HG03439 (cell line): Measurements from ENCODE around the gene FAHD2A.
"Not testable (repeated sequence)": the region's sequence is repeated elsewhere in the genome, so short reads cannot be mapped to it uniquely, and the experiment has no call there.

Experiments used
- ATAC-seq: cut with Tn5 transposase; IDR thresholded peaks from one replicate; pipeline ENCODE4 v1.9.1; 2021; ENCODE audit warnings: mild to moderate bottlenecking, moderate library complexity; ENCODE audit not compliant: unreplicated experiment

Gene FAHD2A, protein sequence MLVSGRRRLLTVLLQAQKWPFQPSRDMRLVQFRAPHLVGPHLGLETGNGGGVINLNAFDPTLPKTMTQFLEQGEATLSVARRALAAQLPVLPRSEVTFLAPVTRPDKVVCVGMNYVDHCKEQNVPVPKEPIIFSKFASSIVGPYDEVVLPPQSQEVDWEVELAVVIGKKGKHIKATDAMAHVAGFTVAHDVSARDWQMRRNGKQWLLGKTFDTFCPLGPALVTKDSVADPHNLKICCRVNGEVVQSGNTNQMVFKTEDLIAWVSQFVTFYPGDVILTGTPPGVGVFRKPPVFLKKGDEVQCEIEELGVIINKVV

DNA sequence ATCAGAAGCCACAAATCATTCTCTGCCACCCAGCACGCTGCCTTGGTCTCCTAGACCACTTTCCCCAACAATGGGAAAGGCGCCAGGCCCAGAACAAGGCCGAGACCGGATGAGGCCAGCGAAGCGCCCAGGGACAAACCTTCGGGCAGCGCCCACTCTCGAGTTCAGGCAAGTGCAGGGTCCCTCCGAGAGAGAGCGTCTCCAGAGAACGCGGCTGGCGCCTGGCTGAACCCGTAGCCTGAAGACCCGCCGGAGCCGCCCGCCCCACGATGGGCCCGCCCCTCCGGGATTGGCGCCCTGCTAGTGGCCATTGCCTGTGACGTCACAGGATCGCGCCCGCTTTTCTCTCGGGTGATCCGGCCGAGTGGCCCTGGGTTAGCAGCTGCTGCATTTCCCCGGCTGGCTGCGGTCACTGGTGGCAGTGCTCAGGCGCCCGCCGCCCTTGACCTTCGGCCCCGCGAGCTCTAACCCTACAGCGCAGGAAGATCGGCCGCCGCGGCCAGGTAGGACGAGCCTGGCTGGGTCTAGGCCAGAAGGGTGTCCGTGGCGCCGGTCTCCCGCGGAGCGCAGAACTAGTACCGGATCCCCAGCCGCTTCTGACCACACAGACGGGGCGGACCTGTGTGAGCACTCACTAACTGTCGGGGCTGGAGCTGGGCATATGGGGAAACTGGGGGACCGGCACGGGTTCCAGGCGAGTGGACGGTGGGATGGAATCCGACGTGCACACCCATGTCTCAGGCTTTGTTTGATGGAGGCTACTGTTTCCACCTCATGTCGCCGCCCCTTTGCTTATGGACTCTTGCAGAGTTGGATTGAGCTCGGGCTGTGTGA, at the start of gene FAHD2A:
Gene FAHD2A (plus strand): TSS at position 339 of the 834 bp plus-strand sequence. CDS start 2,851 bp downstream, outside the sequence.
- peak; percentile 91 for ATAC-seq

DNA sequence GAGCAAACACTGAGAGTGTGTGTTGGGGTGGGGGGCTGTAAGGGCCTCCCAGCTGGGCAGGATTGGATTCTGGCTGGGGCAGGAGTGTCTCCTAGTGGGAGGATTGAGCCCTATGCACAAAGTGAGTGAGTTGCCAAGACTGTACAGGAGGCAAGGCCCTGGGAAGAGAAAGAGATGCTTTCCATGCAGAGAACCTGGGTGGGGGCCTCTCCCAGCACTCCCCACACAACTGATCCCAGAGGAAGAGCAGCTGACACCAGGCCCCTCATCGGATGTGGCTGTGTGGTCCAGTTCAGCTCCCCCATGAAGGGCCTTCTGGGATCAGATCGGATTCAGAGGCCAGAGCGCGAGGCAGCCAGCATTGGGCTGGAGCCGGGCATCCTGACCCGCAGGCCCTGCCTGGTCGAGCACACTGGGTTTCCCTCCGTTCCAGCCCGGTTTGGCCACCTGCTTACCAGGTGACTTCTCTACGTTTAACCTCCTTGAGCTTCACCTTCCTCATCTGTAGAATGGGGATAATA, 49.4 kb upstream of the FAHD2A start:
- no peak for ATAC-seq

DNA sequence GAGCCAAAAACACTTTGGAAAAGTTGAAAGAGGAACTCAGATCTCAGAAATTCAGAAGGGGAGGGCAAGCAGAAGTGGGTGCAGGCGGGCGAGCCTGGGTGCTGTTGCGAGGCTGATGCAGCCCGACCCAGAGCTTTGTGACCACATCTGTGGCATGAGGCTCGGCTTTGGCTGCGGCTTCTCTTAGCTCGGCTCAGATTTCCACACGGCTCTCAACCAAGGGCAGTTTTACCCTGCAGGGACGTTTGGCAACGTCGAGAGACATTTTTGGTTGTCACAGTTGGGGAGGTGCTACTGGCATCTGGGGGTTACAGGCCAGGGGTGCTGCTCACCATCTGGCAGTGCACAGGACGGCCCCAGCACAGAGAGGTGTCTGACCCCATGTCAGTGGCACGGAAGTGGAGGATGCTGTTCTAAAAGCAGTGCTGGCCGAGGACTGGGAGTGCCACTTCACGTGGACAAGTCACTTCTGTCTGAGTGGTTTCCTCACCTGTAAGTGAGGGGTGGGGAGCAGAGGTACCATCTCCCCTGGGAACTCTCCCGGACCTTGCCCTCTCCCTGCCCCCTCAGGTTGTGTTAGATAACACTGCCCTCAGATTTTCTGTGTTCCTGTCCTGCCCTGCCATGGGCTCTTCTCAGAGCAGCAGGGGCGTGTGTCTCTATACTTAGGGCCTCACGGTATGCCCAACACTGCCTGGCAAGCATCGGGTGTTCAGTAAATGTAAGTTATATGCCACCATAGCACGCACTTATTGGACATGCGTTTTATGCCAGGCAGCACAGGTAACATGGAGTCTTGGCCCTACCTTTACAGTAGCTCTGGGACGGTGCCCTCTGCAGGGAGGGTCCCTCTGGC, 48.7 kb upstream of the FAHD2A start:
- ATAC-seq, result no peak

DNA sequence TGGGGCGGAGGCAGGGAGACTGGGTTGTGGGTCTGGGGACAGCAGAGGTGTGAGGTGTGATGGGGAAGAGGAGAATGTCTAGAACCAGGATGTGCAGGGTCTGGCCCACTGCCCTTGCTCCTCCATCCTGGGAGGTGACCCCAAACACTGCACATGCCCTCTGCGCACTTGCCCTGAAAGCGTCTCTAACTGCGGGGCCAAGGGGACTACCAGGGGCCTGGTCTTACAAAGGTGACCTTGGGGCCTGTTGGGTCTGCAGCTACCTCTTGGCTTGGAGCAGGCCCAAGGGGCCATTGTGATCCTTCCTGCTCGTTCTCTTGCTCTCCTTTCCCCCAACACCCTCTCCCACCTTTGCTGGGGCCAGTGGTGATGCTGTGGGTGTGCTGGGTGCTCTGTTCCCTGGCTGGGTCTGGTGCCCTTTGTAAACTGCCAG, 48.0 kb upstream of the FAHD2A start:
- ATAC-seq, result no peak

DNA sequence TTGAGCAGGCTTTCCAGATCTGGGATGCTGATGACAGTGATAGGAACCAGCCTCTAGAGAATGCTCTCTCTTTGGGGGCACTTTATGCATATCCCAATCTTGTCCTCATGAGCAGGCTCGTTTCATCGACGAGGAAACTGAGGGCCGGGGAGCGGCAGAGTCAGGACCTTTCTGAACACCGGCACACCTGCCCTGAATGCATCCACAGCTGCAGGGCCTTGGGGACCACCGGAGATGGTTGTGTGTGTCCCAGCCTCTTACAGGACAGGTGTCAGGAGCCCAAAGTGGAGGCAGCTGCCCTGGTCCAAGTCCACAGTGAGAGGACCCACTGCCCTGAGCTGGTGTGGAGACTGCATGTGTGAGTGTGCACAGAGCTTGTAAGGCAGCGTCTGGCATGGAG, 47.6 kb upstream of the FAHD2A start:
- no peak for ATAC-seq

DNA sequence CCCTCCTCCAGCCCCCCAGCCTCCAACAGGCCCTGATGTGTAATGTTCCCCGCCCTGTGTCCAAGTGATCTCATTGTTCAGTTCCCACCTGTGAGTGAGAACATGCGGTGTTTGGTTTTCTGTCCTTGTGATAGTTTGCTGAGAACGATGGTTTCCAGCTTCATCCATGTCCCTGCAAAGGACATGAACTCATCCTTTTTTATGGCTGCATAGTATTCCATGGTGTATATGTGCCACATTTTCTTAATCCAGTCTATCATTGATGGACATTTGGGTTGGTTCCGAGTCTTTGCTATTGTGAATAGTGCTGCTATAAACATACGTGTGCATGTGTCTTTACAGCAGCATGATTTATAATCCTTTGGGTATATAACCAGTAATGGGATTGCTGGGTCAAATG, 47.0 kb upstream of the FAHD2A start:
- ATAC-seq, result not testable (repeated sequence)

DNA sequence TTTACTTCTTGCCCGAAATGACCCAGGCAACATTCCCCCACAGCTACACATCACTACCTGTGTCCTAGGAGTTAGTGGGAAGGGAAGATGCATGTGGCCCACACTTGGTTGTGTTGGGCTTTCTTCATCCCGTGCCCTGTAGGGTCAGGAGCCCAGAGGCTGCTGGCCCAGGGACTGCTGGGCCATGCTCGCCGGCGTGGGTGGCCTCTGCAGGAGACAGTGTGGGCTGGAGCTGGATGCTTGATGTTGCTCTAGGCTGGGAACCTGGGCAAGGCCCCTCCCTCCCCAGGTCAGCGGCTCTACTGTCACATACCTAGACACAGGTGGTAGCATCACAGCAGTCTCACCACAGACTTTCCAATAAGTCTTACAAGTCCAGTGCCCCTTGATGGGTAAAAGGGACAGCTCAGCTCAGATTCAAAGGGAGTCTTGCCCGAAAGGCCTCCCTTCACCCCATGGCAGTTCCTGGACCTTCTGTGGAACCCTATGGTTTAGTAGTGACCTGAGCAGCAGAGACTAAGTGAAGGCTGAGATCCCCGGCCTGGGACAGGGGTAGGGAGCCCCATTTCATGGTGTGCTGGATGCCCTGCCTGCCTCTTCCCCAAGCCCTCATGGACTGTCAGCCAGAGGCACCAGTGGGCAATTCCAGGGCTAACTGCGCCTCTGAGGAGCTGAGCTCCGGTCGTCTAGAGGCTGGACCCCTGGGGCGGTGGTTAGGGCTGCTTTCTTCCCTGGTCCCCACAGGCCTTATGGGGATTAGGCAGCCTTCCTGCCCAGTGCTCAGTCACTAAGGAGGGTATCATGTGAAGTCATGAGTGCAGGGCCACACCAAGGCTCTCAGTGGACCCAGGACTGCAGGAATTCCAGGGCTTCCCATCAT, 45.4 kb upstream of the FAHD2A start:
- ATAC-seq, result no peak

DNA sequence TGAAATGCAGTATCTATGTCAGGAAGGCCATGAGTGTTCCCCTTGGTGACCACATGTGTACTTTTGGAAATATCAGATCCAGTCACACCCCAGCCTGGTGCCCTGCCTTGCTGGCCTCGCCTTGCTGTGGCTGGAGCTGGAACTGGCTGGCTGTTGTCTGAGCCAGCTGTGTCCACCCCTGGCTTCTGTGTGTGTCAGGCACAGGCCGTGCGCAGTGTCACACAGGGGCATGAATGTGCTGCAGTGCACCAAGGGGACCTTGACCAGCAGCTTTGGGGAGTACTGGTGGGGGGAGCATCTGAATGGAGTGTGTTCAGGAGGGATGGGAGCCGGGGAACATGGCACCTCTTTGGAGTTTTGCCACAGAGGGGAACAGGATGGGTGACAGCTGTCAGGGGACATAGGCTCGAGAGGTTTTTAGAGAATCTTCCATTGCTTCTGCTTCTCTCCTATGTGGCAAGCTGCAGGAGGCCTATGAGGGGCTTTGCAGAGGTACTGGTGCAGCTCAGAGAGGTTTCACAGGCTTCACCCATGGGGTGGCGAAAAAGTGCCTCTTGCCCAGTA, 44.7 kb upstream of the FAHD2A start:
- ATAC-seq, result no peak

DNA sequence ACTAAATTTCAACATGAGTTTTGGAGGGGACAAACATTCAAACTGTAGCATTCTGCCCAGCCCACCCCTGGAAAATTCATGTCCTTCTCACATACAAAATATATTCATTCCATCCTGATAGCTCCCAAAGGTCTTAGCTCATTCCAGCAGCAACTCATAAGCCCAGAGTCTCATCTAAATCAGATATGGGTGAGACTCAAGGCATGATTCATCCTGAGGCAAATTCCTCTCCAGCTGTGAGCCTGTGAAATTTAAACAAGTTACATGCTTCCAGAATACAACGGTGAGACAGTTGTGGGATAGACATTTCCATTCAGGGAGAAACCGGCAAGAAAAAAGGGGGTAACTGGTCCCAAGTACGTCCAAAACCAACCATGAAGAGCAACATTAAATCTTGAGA, 43.5 kb upstream of the FAHD2A start:
- no peak for ATAC-seq

DNA sequence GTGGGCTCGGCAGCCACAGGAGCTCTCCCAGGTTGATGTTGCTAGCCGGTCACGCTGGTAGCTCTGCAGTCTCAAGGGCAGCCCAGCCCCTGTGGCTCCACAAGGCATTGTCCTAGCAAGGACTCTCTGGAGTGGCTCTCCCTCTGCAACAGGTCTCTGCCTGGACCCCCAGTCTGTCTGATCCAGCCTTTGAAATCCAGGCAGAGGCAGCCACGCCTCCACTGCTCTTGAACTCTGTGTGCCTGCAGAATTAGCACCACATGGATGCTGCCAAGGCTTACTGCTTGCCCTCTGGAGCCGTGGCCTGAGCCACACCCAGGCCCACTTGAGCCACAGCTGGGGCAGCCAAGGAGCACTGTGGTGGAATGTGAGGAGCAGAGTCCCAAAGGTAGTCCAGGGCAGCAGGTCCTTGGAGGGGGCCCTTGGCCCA, 43.0 kb upstream of the FAHD2A start:
- no peak for ATAC-seq

DNA sequence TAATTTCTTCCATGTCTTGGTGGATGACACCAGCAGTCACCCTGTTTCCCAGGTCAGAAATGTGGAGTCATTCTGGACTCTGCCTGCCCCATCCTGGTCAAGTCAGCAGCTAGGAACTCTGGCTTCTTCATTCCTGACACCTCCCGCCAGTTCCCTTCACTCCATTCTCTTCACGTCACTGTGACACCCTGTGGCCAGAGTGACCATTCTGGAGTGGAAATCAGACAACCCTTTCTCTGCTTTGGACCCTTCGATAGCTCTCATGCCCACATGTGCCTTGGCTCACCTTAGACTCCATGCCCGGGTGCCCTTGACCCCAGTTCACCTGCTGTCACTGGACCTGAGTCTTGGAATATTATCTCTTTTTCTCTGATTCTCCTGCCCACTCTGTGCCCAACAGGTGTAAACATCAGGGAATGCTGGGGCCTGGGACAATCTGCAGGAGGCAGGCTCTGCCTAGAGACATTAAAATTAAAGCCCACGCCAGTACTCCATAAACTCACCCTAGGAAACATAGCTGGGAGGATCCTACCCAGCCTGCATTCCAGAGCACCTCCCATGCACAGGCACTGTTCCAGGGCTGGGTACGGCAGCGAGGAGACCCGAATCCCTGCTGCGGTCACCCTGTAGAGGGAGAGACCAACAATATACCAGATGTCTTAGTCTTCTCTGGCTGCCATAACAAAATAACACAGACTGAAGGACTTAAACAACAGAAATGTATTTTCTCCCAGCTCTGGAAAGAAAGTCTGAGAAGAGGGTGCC, 41.1 kb upstream of the FAHD2A start:
- ATAC-seq, result no peak

DNA sequence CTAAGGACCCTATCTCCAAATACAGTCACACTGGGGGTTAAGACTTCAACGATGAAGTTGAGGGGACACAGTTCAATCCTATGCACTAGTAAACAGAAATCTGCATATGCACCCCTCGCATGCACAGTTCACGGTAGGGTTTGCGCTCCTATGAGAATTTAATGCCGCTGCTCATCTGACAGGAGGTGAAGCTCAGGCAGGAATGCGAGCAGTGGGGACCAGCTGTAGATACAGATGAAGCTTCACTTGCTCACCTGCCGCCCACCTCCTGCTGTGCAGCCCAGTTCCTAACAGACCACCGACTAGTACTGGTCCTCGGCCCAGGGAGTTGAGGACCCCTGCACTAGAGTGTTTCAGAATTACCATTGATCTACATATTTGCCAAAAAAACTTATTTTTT, 40.0 kb upstream of the FAHD2A start:
- ATAC-seq, result no peak

DNA sequence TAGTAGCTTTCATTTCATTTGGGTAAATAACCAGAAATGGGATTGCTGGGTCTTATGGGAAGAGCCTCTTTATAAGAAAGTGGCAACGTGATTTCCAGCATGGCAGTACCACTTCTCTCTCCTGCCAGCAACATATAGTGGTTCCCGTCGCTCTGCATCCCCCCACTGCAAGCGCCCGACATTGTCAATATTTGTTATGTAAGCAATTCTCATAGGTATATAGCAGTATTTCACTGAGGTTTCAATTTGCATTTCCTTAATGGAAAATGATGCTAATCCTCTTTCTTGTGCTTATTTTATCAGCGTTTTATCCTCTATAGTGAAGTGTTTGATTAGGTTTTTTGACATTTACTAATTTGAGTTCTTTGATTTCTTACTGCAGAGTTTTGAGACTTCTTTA, 36.0 kb upstream of the FAHD2A start:
- no peak for ATAC-seq

DNA sequence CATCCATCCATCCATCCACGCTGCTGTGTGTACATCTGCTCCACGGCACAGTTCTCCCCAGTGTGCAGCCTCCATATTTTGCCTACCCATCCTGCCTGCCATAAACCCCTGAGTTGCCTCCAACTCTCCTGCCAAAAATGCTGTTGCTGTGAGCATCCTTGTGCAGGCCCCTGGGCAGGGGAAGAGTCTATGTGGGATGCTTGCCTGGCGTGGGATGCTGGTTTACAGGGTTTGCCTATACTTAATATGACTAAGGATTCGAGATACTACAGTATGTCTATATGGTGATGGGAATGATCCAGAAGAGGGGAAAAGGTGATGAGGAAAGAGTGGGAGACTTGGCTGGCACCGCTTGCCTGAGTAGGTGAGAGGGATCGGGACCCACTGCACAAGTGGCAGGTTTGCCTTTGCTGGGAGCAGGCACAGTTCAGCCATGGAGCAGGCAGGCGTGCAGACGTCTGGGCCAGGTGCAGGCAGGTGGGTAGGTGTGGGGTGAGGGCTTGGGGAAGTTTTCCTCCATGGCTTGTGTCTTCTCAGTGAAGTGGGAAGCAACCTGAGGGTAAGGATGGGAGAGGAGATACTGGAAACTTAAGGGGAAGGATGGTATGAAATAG, 30.2 kb upstream of the FAHD2A start:
- ATAC-seq, result no peak

DNA sequence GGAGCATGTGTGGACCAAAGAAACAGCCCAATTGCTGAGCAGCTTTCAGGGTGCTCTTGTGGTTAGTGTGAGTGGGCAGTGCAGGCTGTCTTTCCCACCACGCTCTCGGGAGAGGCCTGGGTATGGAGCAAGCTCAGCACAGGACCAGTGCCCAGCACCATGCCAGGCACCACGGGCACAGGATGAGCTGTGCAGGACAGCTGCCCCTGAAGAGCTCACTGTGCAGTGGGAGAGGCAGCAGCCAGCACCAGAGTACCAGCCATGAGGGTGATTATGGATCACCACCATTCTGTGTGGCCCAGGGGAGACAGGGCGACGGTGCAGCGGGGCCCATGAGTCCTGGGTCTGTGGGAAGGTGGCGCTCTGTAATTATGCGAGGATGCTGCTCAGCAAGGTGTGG, 29.7 kb upstream of the FAHD2A start:
- no peak for ATAC-seq

DNA sequence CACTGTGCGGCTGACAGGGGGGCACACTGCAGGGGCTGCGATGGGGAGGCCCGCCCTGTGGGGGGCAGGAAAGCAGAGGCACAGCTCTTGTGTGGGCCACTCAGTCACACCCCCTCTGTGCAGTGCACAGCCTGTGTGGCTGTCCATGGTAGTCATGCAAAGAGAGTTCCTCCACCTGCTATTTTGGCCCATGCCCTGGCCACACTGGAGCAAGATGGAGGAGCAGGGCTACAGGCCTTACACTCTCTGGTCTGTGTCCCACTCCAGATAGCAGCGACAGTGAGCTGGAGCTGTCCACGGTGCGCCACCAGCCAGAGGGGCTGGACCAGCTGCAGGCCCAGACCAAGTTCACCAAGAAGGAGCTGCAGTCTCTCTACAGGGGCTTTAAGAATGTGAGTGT, 28.5 kb upstream of the FAHD2A start:
- no peak for ATAC-seq

DNA sequence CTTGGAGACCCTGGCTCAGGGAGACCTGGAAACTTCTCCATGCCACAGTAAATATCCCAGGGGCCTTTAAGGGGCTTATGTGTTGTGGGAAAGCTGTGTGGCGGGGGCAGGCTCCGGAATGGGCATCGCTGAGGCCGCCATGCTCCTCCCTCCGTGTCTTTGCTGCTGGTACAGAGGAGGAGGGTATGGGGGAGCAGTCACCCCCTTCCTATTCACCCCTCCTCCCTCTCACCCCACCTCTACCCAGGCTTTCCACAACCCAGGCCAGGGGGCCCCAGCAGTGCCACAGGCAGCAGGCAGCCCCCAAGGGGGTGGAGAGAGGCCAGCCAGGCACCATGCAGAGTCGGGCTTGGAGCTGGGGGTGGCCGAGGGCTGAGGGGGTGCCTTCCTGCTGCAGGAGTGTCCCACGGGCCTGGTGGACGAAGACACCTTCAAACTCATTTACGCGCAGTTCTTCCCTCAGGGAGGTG, 28.0 kb upstream of the FAHD2A start:
- no peak for ATAC-seq

DNA sequence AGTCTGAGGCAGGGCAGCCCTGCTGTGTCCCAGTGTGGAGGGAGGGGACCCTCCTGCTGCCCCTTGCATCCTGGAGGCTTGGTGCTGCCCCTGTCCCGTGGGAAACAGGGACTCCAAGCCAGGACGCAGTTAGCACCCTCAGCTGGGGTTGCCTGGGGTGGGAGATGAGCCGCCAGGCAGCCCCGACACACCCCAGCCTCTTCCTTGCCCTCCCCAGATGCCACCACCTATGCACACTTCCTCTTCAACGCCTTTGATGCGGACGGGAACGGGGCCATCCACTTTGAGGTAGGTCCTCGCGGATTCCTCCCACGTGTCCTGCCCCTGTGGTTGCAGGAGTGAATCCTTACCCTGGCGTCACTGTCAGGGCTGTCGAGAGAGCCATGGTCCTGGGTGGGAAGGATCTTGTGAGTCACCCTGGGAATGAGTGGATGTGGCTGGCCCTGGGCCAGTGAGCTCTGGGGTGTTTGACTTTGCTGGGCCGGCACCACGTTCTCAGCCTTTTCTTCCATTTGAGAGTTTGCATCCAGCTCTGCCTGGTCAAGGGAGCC, 27.5 kb upstream of the FAHD2A start:
- no peak for ATAC-seq
